Colonic mucosa (tissue), 4 donors: ENCODE data around the gene GALNT17. TPM values are rescaled to one million over a fixed set of nuclear protein-coding genes. Genes with fewer than 3 reads are reported as not detected.

ENCODE experiments used
- DNase-seq: peaks from one replicate; pipeline ENCODE4 v3.0.0-alpha.2; 2020
- H3K27ac ChIP-seq: fragments of 200-600 bp; one replicate; pipeline ENCODE4 v1.8.0; 2021
- H3K27me3 ChIP-seq: fragments of 200-600 bp; one replicate; pipeline ENCODE4 v1.8.0; 2021
- H3K36me3 ChIP-seq: fragments of 200-600 bp; one replicate; pipeline ENCODE4 v1.8.0; 2021
- H3K4me1 ChIP-seq: fragments of 200-600 bp; one replicate; pipeline ENCODE4 v1.8.0; 2021; ENCODE audit warnings: mild to moderate bottlenecking
- H3K4me3 ChIP-seq: fragments of 200-600 bp; one replicate; pipeline ENCODE4 v1.8.0; 2021
- H3K9ac ChIP-seq, 2 donors: one replicate each; pipeline ENCODE4 v1.7.0; 2013; ENCODE audit warnings: control low read depth in 2 of 2, low read depth in 2 of 2, low read length in 2 of 2
- H3K9me3 ChIP-seq: fragments of 200-600 bp; one replicate; pipeline ENCODE4 v1.8.0; 2021
- intact Hi-C: fragments of 100-400 bp; cut with DNase I; formaldehyde crosslinking; loops from one replicate; pipeline ENCODE4 v1.14.1; 2022
- microRNA-seq: library from miRNA; unstranded; fragments of <30 nt; microRNA quantifications from one replicate; pipeline ENCODE4, GENCODE V29; 2019
- total RNA-seq, 2 donors: library from RNA; stranded (reverse); fragmentation: NEBNext Ultra II Directional in 1 of 2; extraction: Animal tissue kit (Norgen Biotek cat#: 25700) in 1 of 2; gene quantifications; one replicate each; pipeline ENCODE4 v1.2.1, GENCODE V29; 2021
- TF ChIP-seq, protein P1 (sequence below): fragments of 200-600 bp; IDR thresholded peaks from one replicate; pipeline ENCODE4 v1.8.0; 2022; ENCODE audit warnings: antibody characterized with exemption, mild to moderate bottlenecking
- donor health status: healthy.
- donor health status: DM: no; HTN: no; CAD: no.
- donor health status: DM: no; HTN: no; CAD: no.

GALNT17 gene
- total RNA-seq, 2 donors from 2014 or later: 0.37 to 1.3 TPM

DNA sequence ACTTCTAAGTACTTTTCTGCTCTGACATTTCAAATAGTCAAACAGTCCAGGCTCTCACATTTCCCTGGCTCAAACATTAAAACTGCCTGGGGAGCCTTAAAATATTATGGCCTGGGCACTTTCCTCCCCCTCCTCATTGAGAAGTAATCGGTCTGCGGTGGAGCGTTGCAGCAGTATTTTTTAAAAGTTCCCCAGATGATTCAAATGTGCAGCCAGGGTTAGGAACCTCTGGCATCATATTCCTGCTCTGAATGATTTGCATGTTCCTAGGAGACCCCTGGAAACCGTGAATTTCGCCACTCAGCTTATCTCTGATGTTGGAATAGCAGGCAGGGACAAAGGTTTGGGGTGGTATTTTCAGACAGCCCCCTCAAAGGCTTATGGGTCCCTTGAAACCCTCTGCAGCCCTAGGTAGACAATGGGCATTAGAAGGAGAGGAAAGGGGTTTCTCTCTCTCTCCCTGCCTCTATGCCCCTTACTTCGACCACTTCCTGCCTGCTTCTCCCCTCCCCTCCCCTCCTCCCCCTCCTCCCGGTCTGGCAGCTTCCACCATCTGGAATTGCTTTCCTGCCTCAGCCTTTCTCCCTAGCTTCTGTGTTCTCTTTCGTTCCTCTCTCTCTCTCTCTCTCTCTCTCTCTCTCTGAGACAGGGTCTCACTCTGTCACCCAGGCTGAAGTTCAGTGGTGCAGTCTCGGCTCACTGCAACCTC is 622.2 kb downstream of the GALNT17 start:
- Histone ChIP-seq H3K27me3 (no peaks in the 10 kb centered on the region), H3K4me3 (no peak overlapping the region), H3K9me3 (no peaks in the 10 kb centered on the region), H3K36me3 (no peaks in the 10 kb centered on the region), H3K4me1 (no peaks in the 10 kb centered on the region), H3K27ac (no peak overlapping the region), H3K9ac (no peak overlapping the region)
- intact Hi-C loops: loop anchor here (10.0 kb wide), 1 partner anchor 1031 kb away; no protein-coding TSS in a partner anchor
- TF ChIP-seq, protein P1, sequence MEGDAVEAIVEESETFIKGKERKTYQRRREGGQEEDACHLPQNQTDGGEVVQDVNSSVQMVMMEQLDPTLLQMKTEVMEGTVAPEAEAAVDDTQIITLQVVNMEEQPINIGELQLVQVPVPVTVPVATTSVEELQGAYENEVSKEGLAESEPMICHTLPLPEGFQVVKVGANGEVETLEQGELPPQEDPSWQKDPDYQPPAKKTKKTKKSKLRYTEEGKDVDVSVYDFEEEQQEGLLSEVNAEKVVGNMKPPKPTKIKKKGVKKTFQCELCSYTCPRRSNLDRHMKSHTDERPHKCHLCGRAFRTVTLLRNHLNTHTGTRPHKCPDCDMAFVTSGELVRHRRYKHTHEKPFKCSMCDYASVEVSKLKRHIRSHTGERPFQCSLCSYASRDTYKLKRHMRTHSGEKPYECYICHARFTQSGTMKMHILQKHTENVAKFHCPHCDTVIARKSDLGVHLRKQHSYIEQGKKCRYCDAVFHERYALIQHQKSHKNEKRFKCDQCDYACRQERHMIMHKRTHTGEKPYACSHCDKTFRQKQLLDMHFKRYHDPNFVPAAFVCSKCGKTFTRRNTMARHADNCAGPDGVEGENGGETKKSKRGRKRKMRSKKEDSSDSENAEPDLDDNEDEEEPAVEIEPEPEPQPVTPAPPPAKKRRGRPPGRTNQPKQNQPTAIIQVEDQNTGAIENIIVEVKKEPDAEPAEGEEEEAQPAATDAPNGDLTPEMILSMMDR: no peak
- DNase-seq: no peak

DNA sequence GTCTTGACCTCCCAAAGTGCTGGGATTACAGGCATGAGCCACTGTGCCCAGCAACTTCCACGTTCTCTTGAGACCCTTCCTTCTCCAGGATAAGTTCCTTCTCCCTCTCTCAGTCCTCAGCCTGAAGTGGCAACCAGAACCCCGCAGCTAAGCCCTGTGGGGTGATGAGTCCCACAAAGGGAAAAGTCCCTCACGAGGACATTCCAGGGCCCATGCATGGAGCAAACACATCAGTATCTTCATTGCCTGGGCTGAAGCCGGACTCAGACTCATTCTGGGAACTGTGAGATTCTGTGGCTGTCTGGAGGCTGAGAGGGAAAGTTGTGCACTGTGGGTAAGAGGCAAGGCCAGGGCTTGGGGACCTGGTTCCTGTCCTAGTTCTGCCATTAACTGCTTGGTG is 622.9 kb downstream of the GALNT17 start:
- Histone ChIP-seq H3K4me1 (no peaks in the 10 kb centered on the region), H3K9me3 (no peaks in the 10 kb centered on the region), H3K9ac (no peak overlapping the region), H3K27ac (no peak overlapping the region), H3K4me3 (no peak overlapping the region), H3K27me3 (no peaks in the 10 kb centered on the region), H3K36me3 (no peaks in the 10 kb centered on the region)
- TF ChIP-seq, protein P1: no peak
- intact Hi-C loops: loop anchor here (10.0 kb wide), 1 partner anchor 1030 kb away; no protein-coding TSS in a partner anchor
- no peak for DNase-seq

DNA sequence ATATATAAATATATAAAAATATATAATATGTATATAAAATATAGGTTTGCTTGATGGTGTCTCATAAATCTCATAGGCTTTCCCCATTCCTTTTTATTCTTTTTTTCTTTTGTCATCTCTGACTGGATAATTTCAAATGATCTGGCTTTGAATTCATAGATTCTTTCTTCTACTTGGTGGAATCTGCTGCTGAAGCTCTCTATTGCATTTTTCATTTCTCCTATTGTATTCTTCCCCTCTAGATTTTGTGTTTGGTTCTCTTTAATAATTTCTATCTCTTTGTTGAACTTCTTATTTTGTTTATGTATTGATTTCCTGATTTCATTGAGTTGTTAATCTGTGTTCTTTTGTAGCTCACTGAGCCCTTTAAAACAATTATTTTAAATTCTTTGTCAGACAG is 629.4 kb downstream of the GALNT17 start:
- H3K4me1 ChIP-seq: no peaks in the 10 kb centered on the region
- no peak for DNase-seq
- TF ChIP-seq, protein P1: no peak
- H3K4me3 ChIP-seq: no peak overlapping the region
- H3K9me3 ChIP-seq: no peaks in the 10 kb centered on the region
- no peak overlapping the region for H3K9ac ChIP-seq
- no peak overlapping the region for H3K27ac ChIP-seq
- no peaks in the 10 kb centered on the region for H3K36me3 ChIP-seq
- intact Hi-C loops: no loop called here
- no peaks in the 10 kb centered on the region for H3K27me3 ChIP-seq

Small RNA genes within 50 kb of the gene (microRNA-seq; reads per million reads assigned to microRNA genes)
- gene MIR3914-1: not detected
- not detected for gene MIR3914-2
